ENCODE data around the gene GSTO1.

The GSTO1 gene

DNA sequence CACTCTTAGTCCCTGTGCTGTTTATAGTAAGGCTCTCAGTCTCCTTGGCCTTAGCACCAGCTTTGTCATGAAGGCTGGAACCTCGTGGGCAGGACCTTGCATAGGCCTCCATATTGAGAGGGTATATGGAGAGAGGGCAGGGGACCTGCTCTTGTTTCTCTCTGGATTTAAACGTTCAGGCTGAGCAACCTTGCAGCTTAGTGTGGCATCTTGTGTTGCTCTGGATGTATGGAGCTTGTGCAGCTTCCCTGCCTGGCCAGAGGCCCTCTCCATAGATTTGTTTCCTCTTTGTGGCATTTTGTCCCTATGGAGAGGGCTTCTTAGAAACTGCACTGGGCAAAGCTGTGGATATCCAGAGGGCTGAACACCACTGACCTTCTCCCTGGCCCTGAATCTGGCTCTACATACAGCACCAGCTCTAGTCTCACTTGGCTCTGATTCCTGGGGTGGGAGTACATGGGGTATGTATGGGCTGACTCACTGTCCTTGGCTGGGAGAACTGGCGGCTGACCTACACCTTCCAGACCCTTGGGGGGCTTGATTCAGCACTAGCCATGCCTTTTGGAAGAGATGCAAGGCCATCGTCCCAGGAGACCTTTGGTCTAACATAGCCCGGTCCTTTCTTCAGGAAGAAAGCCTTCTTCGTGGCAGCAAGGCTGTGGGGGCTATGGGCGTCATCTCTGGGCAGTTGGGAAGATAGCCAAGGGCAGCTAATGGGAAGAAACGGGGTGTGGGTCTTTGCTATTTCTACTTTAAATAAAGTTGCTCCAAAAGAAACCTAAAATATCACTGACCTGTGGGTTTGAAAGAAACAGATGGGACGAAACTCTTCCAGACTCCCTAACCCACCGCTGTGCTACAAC lies 53.1 kb downstream of the GSTO1 start:
- no peak for DNase-seq

- no peak for DNase-seq
Observed at GRCh38 chr10:104308439-104308903, 53.8 kb downstream of the GSTO1 start.

DNA sequence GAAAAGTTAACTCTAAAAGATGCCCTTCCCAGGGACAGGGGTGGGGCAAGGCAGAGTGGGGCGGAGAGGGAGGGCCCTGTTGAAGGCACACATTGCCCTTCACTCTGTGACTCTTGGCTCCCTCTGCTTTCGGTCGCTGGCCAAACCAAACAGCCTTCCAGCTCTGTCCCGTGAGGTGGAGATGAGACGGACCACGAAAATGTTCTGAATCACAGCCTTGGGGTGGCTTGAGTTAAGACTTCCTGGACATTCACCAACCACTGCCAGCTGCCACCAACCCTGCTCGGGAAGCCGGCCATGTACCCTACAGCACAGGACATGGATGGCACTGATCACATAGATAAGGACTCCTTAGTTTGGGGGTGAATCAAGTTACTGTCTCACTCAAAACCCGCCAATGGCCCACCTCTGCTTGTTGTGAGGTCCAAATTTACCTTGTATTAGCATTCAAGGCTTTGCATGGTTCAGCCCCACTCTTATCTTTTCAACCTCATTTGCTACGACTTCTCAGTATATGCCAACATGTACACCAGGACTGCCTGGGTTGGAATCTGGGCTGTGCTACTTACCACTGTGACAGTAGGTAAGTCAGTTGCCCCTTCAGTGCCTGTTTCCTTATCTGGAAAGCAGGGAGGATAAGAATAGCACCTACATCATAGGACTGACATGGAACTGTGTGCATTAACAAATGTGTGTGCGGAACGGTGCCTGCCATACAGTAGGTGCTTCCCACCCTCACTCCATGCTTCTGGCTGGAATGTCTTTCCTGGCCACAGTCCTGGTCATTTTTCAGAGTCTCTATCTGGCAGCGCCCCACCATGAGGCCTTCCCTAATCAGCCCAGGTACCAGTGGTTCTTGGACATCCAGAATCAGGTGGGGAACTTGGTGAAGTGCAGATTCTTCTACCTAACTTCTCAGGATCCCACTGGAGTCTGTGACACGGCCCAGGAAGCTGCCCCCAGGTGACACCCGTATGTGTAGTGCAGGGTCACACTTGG lies 55.6 kb downstream of the GSTO1 start:
- DNase-seq: no peak

DNA sequence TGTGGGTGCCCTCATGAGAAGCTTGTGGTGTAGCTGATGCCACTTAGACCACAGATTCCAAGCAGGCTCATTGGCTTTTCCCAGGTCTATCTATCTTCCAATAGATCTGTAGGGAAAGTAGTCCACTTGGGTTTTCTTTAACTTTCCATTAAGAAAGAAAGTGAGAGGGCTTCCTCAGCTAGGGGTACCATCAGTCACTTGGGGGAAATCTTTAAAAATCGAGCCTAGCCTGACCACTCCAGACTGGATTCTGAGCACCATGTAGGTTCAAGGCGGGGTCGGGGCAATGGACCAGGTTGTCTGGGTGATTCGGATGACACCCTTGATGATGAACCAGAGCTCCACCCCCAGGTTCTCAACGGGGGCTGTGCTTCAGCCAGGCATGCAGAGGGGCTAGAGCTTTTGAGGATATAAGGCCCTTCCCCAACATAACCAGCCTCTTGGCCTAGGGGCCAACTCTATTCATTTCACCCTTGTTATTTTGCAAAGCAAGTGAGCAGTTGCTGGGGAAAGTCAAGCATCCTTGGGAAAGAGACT lies 56.6 kb downstream of the GSTO1 start:
- no peak for DNase-seq

DNA sequence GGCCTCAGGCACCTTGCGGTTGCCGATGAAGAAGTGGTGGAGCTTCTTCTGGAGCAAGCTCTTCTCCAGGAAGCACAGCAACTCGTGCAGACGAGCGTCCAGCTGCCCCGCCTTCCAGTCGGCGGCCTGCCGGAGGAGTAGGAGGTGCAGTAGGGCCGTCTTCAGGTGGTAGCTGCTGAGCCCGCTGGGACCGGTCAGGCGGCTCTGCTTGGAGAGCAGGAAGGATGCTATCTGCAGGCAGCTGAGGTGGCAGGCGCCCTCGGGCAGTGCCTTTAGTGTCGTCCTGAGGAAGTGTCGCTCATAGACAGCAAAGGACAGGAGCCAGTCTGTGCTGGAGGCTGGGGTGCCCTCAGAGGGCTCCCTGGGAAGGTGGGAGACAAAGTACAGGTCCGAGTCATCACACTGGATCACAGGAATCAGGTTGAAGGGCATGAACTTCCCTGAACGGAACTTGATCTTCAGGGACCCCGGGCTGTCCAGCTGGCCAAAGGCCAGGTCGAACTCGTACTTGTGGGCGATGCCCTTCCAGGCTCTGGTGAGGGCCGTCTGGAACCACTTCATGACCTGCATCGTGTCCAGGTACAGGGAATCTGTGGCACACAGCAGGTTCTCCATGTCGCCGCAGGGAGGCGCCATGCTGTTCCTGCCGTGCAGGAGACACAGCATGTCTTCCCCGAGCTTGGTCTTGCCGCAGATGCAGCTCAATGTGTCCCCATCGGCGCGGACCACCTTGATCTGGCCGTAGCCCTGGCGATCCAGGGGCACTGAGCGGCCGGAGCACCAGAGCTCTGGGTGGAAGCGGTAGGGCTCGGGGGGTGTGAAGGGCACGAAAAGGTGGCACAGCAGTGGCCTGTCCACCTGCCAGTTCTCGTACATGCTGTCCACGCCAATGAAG lies 60.1 kb downstream of the GSTO1 start:
- DNase-seq: no peak

GRCh38 chr10:104315486-104315921 lies 60.8 kb downstream of the GSTO1 start:
- DNase-seq: no peak

DNA sequence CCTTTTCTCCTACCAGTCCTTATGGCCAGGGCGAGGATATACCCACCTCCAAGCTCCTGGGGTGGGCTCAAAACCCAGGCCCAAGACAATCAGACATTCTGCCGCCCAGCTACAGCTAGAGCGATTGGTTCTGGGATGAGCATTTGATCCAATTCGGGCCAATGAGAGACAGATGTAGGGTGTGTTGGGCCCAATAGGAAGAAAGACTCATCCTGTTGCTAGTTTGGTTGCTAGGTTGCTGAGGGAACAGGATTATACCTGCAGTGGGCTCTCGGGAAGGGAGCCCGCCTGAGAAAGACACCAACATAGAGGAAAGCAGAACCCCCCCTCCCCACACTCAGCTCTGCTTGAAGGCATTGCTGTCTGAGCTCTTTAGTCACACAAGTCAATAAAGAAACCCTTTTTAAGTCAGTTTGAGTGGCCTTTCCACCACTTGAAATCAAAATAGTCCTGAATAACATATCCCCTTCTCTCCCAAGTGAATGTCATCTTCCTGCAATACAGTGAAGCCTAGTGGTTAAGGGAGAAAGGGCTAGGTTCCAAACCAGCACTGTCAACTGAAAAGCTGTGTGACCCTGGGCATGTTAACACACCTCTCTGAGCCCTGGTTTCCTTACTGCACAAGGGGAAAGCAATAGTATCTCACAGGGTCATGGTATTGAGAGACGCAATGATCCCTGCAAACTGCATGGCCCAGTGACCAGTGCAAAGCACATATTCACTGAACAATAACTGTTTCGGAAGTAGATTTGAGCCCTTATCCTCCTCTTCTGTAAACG lies 61.8 kb downstream of the GSTO1 start:
- DNase-seq: no peak
